Keratinocyte (primary cell): Measurements from ENCODE around the gene LMAN1. TPM values are rescaled to one million over a fixed set of nuclear protein-coding genes. Genes with fewer than 3 reads are reported as not detected.

Experiments
- DNase-seq: peaks from one replicate; pipeline ENCODE4 v3.0.0-alpha.2; 2011; ENCODE audit warnings: low read depth, missing footprints, low spot score
- FAIRE-seq: peaks from 2 replicates; lab custom pipeline; 2011; peaks lifted over from hg19 to GRCh38; lab: Jason Lieb, UNC
- H2AFZ ChIP-seq: 2 replicates; pipeline ENCODE4 v1.6.0; 2012; ENCODE audit warnings: low read length, control low read depth, inconsistent platforms; ENCODE audit not compliant: control insufficient read depth
- H3K27ac ChIP-seq: 2 replicates; pipeline ENCODE4 v1.5.1; 2011; ENCODE audit warnings: low read length; ENCODE audit not compliant: control insufficient read depth, insufficient read depth
- H3K27me3 ChIP-seq: 3 replicates; pipeline ENCODE4 v1.6.0; 2011; ENCODE audit warnings: low read length; ENCODE audit not compliant: control insufficient read depth, insufficient read depth; ENCODE audit errors: extremely low read depth
- H3K36me3 ChIP-seq, 2 experiments: 2 replicates in 1 of 2; 3 replicates in 1 of 2; pipeline ENCODE4 v1.5.1; 2011; ENCODE audit warnings: low read length in 2 of 2, mild to moderate bottlenecking in 1 of 2; ENCODE audit not compliant: control insufficient read depth in 2 of 2, insufficient read depth in 2 of 2; ENCODE audit errors: extremely low read depth in 1 of 2
- H3K4me1 ChIP-seq: 3 replicates; pipeline ENCODE4 v1.5.1; 2011; ENCODE audit warnings: low read length; ENCODE audit not compliant: control insufficient read depth, insufficient read depth; ENCODE audit errors: extremely low read depth
- H3K4me2 ChIP-seq: 3 replicates; pipeline ENCODE4 v1.6.0; 2011; ENCODE audit warnings: low read depth, low read length; ENCODE audit not compliant: control insufficient read depth, insufficient read depth; ENCODE audit errors: extremely low read depth
- H3K4me3 ChIP-seq, 3 experiments: fragments of 200-600 bp in 1 of 3; sonication (generic) in 1 of 3; 2 replicates in 2 of 3; 3 replicates in 1 of 3; pipeline ENCODE4 v1.5.1; 2011 to 2016; ENCODE audit warnings: low read length in 3 of 3, mild to moderate bottlenecking in 3 of 3, control low read depth in 2 of 3, inconsistent platforms in 1 of 3, low read depth in 1 of 3, mixed read lengths in 1 of 3, mixed run types in 1 of 3, moderate library complexity in 1 of 3; ENCODE audit not compliant: control insufficient read depth in 2 of 3, insufficient read depth in 2 of 3; ENCODE audit errors: extremely low read depth in 1 of 3
- H3K79me2 ChIP-seq: 2 replicates; pipeline ENCODE4 v1.6.0; 2012; ENCODE audit warnings: low read length; ENCODE audit not compliant: control insufficient read depth, insufficient read depth
- H3K9ac ChIP-seq: 3 replicates; pipeline ENCODE4 v1.6.0; 2011; ENCODE audit warnings: low read length; ENCODE audit not compliant: control insufficient read depth, insufficient read depth; ENCODE audit errors: extremely low read depth
- H3K9me1 ChIP-seq: 3 replicates; pipeline ENCODE4 v1.6.0; 2011; ENCODE audit warnings: low read length; ENCODE audit not compliant: control insufficient read depth, insufficient read depth; ENCODE audit errors: extremely low read depth
- H3K9me3 ChIP-seq: 2 replicates; pipeline ENCODE4 v1.5.1; 2012; ENCODE audit warnings: low read depth, low read length; ENCODE audit not compliant: control insufficient read depth
- H4K20me1 ChIP-seq: 3 replicates; pipeline ENCODE4 v1.6.0; 2011; ENCODE audit warnings: low read length; ENCODE audit not compliant: control insufficient read depth, insufficient read depth; ENCODE audit errors: extremely low read depth
- EZH2 ChIP-seq: IDR thresholded peaks from one replicate; pipeline ENCODE4 v1.6.1; 2012; ENCODE audit warnings: inconsistent platforms, mild to moderate bottlenecking, low read length, moderate library complexity
- dilution Hi-C: fragments of 300-500 bp; cut with MboI; formaldehyde crosslinking; loops from one replicate; pipeline ENCODE4 v1.7.0; 2020; ENCODE audit warnings: low sequenced_read_pairs; ENCODE audit not compliant: extremely low pct_ligation_motif_present
- polyA plus RNA-seq, 5 experiments: library from polyadenylated mRNA; depleted of rRNA in 3 of 5; stranded (reverse) in 3 of 5; stranded (forward) in 1 of 5; unstranded in 1 of 5; fragments of >200 nt; gene quantifications; 1 replicate in 1 of 5; 2 replicates in 3 of 5; 3 replicates in 1 of 5; pipeline versions ENCODE4 v1.2.1 to v1.2.3, GENCODE V29; 2011 to 2012; ENCODE audit warnings: missing spikeins in 2 of 5, low read depth in 1 of 5, low replicate concordance in 1 of 5
- TF ChIP-seq, protein P1 (sequence below), 3 experiments: IDR thresholded peaks in 1 of 3; conservative IDR thresholded peaks in 1 of 3; optimal IDR thresholded peaks in 1 of 3; 2 replicates in 2 of 3; 3 replicates in 1 of 3; pipeline versions ENCODE3 to v1.5.1; 2011; ENCODE audit warnings: low read length in 3 of 3, mild to moderate bottlenecking in 3 of 3, moderate library complexity in 2 of 3, control low read depth in 1 of 3, inconsistent platforms in 1 of 3; ENCODE audit not compliant: insufficient read depth in 2 of 3; ENCODE audit errors: extremely low read depth in 1 of 3

Gene LMAN1
- polyA plus RNA-seq, 1 donor (not counting 4 experiments of a cell fraction or from before 2014, with no cell fraction given): 55.6 TPM

DNA sequence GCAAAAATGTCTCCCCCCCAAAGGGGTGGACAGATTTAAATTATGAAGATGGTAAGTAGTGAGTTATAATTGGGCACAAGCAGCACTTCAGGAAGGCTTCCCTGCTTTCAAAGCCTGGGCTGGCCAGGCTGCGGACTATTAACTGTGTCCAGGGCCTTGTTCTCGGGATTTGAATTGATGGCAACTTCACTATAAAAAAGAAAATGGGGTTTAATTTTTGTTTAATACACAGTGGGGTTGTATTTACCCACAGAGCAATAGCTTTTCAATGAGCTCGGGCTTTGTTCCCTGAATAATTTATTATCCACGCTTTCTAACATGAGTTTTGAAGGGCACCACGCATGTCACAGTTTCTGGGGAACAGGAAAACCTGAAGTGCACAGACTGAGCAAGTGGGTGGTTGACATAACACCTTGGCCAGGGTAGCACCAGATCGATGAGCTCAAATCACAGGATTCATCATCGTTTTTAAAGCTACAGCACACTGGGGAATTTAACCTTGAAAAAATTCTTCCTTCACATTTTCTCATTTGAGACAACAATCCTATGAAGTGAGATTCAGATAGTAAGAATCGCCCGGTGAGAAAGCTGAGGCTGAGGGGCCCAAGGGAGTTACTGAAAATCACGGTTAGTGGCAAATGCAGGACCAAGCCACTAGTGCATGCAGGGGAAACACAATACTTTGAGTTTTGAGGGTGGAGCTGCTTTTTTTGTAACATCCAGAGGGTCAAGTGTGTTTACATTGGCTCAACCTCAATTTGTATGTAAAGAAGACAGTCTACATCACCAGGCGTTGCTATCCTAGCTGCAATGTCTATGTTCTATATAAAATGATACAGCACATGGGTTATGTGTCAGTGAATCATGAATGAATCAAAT lies 28.9 kb upstream of the LMAN1 start:
- H3K4me3 ChIP-seq: no peak overlapping the region
- H3K36me3 ChIP-seq: no peaks in the 10 kb centered on the region
- no peaks in the 10 kb centered on the region for H3K79me2 ChIP-seq
- FAIRE-seq (no peak), DNase-seq (no peak)
- no peaks in the 10 kb centered on the region for H3K4me1 ChIP-seq
- no peak overlapping the region for H3K9ac ChIP-seq
- H4K20me1 ChIP-seq: no peaks in the 10 kb centered on the region
- H3K9me1 ChIP-seq: no peaks in the 10 kb centered on the region
- dilution Hi-C loops: no loop called here
- H3K27ac ChIP-seq: no peak overlapping the region
- H3K9me3 ChIP-seq: no peaks in the 10 kb centered on the region
- no peak overlapping the region for H2AFZ ChIP-seq
- no peak for TF ChIP-seq EZH2
- TF ChIP-seq, protein P1, sequence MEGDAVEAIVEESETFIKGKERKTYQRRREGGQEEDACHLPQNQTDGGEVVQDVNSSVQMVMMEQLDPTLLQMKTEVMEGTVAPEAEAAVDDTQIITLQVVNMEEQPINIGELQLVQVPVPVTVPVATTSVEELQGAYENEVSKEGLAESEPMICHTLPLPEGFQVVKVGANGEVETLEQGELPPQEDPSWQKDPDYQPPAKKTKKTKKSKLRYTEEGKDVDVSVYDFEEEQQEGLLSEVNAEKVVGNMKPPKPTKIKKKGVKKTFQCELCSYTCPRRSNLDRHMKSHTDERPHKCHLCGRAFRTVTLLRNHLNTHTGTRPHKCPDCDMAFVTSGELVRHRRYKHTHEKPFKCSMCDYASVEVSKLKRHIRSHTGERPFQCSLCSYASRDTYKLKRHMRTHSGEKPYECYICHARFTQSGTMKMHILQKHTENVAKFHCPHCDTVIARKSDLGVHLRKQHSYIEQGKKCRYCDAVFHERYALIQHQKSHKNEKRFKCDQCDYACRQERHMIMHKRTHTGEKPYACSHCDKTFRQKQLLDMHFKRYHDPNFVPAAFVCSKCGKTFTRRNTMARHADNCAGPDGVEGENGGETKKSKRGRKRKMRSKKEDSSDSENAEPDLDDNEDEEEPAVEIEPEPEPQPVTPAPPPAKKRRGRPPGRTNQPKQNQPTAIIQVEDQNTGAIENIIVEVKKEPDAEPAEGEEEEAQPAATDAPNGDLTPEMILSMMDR (optimal IDR thresholded peaks at IDR 0.05 in 1 of 3, IDR thresholded peaks at IDR 0.05 in 1 of 3, conservative IDR thresholded peaks at IDR 0.05 in 1 of 3; ENCODE audit: extremely low read depth in 1 of 3, insufficient read depth in 2 of 3, low read length in 3 of 3): no peak
- no peaks in the 10 kb centered on the region for H3K27me3 ChIP-seq
- H3K4me2 ChIP-seq: no peak overlapping the region

DNA sequence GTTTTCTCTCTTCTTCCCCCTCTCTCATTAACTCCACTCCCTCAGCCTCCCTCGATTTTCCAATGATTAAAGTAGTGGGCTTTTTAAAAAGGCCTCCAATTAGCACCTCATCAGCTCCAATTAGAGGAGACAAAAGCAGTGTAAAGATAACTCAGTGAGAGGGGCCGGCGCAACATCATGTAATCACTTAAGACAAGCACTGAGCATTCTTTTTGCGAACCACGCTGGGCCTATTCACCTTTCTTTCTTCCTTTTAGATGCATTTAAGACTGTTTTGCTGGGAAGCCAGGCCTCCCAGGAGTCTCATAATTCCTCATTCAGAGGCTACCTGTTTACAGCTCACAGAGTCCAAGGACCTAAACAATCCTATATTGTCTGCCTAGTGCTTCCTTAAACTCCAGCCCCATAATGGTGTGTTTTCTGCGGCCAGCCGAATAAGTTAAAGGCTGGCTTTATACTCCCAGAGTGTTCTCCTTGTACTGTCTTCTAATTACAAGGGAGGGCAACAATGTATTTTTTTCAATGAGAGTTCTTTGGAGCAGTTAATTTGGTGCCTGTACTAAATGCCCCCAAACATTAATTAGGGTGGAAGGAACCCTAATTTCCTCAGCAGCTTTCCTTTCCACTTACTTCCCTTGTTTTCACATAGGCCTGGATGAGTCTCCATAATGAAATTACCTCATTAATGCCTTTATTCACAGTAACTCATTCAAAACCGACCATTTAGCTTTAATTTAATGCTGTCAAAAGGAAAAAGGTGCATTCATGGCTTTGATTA lies 28.0 kb upstream of the LMAN1 start:
- Histone ChIP-seq H3K4me2 (no peak overlapping the region), H3K36me3 (no peaks in the 10 kb centered on the region), H3K9ac (no peak overlapping the region), H2AFZ (no peak overlapping the region), H4K20me1 (no peaks in the 10 kb centered on the region), H3K4me1 (no peaks in the 10 kb centered on the region), H3K9me3 (no peaks in the 10 kb centered on the region), H3K4me3 (no peak overlapping the region), H3K27ac (no peak overlapping the region), H3K27me3 (no peaks in the 10 kb centered on the region), H3K79me2 (no peaks in the 10 kb centered on the region), H3K9me1 (no peaks in the 10 kb centered on the region)
- FAIRE-seq (no peak), DNase-seq (no peak)
- dilution Hi-C loops: no loop called here
- TF ChIP-seq EZH2: no peak
- TF ChIP-seq, protein P1 (optimal IDR thresholded peaks at IDR 0.05 in 1 of 3, IDR thresholded peaks at IDR 0.05 in 1 of 3, conservative IDR thresholded peaks at IDR 0.05 in 1 of 3; ENCODE audit: extremely low read depth in 1 of 3, insufficient read depth in 2 of 3, low read length in 3 of 3): no peak
